Stimulated activated naive CD4-positive, alpha-beta T cell (primary cell): Measurements from ENCODE around the gene ATAD5.

ENCODE experiments used
- DNase-seq, 6 experiments: peaks; one replicate each; lab custom pipeline; 2025; lab: John Stamatoyannopoulos, UW

The ATAD5 gene

GRCh38 chr17:30942308-30943079 lies 110.7 kb downstream of the ATAD5 start:
- DNase-seq, result no peak
